A549 treated with Hydrocortisone at 1 μM for 4 hours (cell line): ENCODE data around the gene TPP1. TPM values are rescaled to one million over a fixed set of nuclear protein-coding genes. Genes with fewer than 3 reads are reported as not detected.

Experiments
- total RNA-seq: library from RNA; stranded (reverse); fragments of 200-300 nt; extraction: Qiagen RNA extraction; gene quantifications from 5 replicates; pipeline ENCODE4 v1.2.3, GENCODE V29; 2022

Gene TPP1
- 41.2 to 46.0 TPM (median 44.5 TPM) in 5 replicates for total RNA-seq

GRCh38 chr11:6619004-6619745 is at the start of gene TPP1:
TSS of gene TPP1 (minus strand) at chr11:6619422. CDS start at chr11:6619400, 22 bp downstream.

GRCh38 chr11:6655790-6656583 is 36.8 kb upstream of the TPP1 start, which contains the start of gene DCHS1:
TSS of gene DCHS1 (minus strand) at chr11:6655809. CDS start at chr11:6641613, 14,196 bp downstream.

GRCh38 chr11:6612213-6613041 is 6.8 kb downstream of the TPP1 start, which contains the start of gene TAF10:
TSS of gene TAF10 (minus strand) at chr11:6612216. CDS start at chr11:6612189, 27 bp downstream.

GRCh38 chr11:6603287-6604080 is 15.7 kb downstream of the TPP1 start, which contains the start of the genes ILK and RRP8:
TSS of gene ILK (plus strand) at chr11:6603774. CDS start at chr11:6604272, 498 bp downstream.
TSS of gene RRP8 (minus strand) at chr11:6603616. CDS start at chr11:6603502, 114 bp downstream.

Other genes starting within 250 kb of the TPP1 start
- 9.3 to 11.3 TPM (median 10.1 TPM) in 5 replicates for gene SMPD1, start 228.9 kb downstream of the TPP1 start, total RNA-seq
- gene APBB1, start 200.3 kb downstream of the TPP1 start, total RNA-seq, result 16.6 to 20.1 TPM (median 18.9 TPM) in 5 replicates
- gene HPX, start 178.4 kb downstream of the TPP1 start, total RNA-seq, result 0.48 to 0.66 TPM (median 0.51 TPM) in 5 replicates
- gene TRIM3, start 145.5 kb downstream of the TPP1 start, total RNA-seq, result 16.0 to 21.4 TPM (median 17.6 TPM) in 5 replicates
- 53.3 to 59.5 TPM (median 55.2 TPM) in 5 replicates for gene ARFIP2, start 138.1 kb downstream of the TPP1 start, total RNA-seq
- gene TIMM10B, start 137.9 kb downstream of the TPP1 start, total RNA-seq, result 27.1 to 36.2 TPM (median 33.5 TPM) in 5 replicates
- gene DNHD1, start 122.1 kb downstream of the TPP1 start, total RNA-seq, result 2.5 to 3.4 TPM (median 2.9 TPM) in 5 replicates
- 26.0 to 38.0 TPM (median 32.7 TPM) in 5 replicates for gene RRP8, start 15.8 kb downstream of the TPP1 start, total RNA-seq
- 112 to 121 TPM (median 115 TPM) in 5 replicates for gene ILK, start 15.6 kb downstream of the TPP1 start, total RNA-seq
- gene TAF10, start 7.2 kb downstream of the TPP1 start, total RNA-seq, result 134 to 257 TPM (median 219 TPM) in 5 replicates
- 0.09 to 0.10 TPM (median 0.09 TPM) in 5 replicates for gene DCHS1, start 36.4 kb upstream of the TPP1 start, total RNA-seq
- 80.2 to 104 TPM (median 93.9 TPM) in 5 replicates for gene MRPL17, start 63.9 kb upstream of the TPP1 start, total RNA-seq
- gene OR2AG2, start 152.6 kb upstream of the TPP1 start, total RNA-seq, result 0.07 to 0.20 TPM in 2 of 5 replicates, not detected in the others
- gene OR2AG1, start 163.6 kb upstream of the TPP1 start, total RNA-seq, result not detected in 5 replicates
- not detected in 5 replicates for gene OR6A2, start 180.3 kb upstream of the TPP1 start, total RNA-seq
- not detected in 5 replicates for gene OR10A5, start 226.3 kb upstream of the TPP1 start, total RNA-seq
- not detected in 5 replicates for gene OR10A2, start 243.6 kb upstream of the TPP1 start, total RNA-seq